H1 (cell line): ENCODE data around the gene CLEC4E. TPM values are rescaled to one million over a fixed set of nuclear protein-coding genes. Genes with fewer than 3 reads are reported as not detected.

Source experiments
- CTCF ChIA-PET: fragments of 300-600 bp; sonication (Branson Sonifier 250); formaldehyde crosslinking; loops from one replicate; lab custom pipeline; 2021; ENCODE audit not compliant: partially characterized antibody; lab: Charles Lee
- POLR2A ChIA-PET: fragments of 300-600 bp; sonication (Branson Sonifier 250); formaldehyde crosslinking; loops from one replicate; lab custom pipeline; 2021; ENCODE audit warnings: inconsistent platforms; ENCODE audit not compliant: partially characterized antibody; lab: Charles Lee
- DNase-seq, 2 experiments: peaks; one replicate each; pipeline versions ENCODE4 v3.0.0 to v3.0.0-alpha.2; 2010 to 2022; ENCODE audit warnings: low spot score in 2 of 2, low read depth in 1 of 2, mixed read lengths in 1 of 2
- FAIRE-seq: peaks from 2 replicates; lab custom pipeline; 2011; peaks lifted over from hg19 to GRCh38; lab: Jason Lieb, UNC
- H2AFZ ChIP-seq: 2 replicates; pipeline ENCODE4 v1.8.1; 2012; ENCODE audit warnings: low read length, inconsistent platforms
- H2AK5ac ChIP-seq: 2 replicates; pipeline ENCODE4 v1.6.1; 2013; ENCODE audit warnings: low read depth, low read length
- H2BK120ac ChIP-seq: replicated peaks from 2 replicates; pipeline ENCODE3; 2013; ENCODE audit warnings: low read depth, low read length, inconsistent platforms
- H2BK12ac ChIP-seq: 2 replicates; pipeline ENCODE4 v1.6.1; 2013; ENCODE audit warnings: low read depth, low read length
- H2BK15ac ChIP-seq: 2 replicates; pipeline ENCODE4 v1.6.1; 2013; ENCODE audit warnings: low read length
- H2BK20ac ChIP-seq: 2 replicates; pipeline ENCODE4 v1.6.1; 2013; ENCODE audit warnings: low read length
- H2BK5ac ChIP-seq: 2 replicates; pipeline ENCODE4 v1.6.1; 2013; ENCODE audit warnings: low read depth, low read length
- H3K14ac ChIP-seq: 2 replicates; pipeline ENCODE4 v1.6.1; 2013; ENCODE audit warnings: inconsistent platforms; ENCODE audit not compliant: insufficient read length
- H3K18ac ChIP-seq: 2 replicates; pipeline ENCODE4 v1.6.1; 2013; ENCODE audit warnings: low read length; ENCODE audit errors: extremely low read depth
- H3K23ac ChIP-seq: 2 replicates; pipeline ENCODE4 v1.6.1; 2013; ENCODE audit warnings: inconsistent platforms; ENCODE audit not compliant: insufficient read length
- H3K23me2 ChIP-seq: 2 replicates; pipeline ENCODE4 v1.6.1; 2013; ENCODE audit warnings: low read depth, low read length
- H3K27ac ChIP-seq: 2 replicates; pipeline ENCODE4 v1.6.1; 2011; ENCODE audit warnings: low read depth, low read length, inconsistent platforms
- H3K27me3 ChIP-seq, 4 experiments: replicated peaks in 1 of 4; 1 replicate in 1 of 4; 2 replicates in 3 of 4; pipeline versions ENCODE4 v1.6.1 to v1.8.1; 2011 to 2013; ENCODE audit warnings: low read length in 3 of 4, mild to moderate bottlenecking in 3 of 4, inconsistent platforms in 2 of 4, mixed read lengths in 2 of 4, moderate library complexity in 1 of 4; ENCODE audit not compliant: control insufficient read depth in 3 of 4, insufficient read depth in 3 of 4; ENCODE audit errors: extremely low read depth in 1 of 4
- H3K36me3 ChIP-seq, 4 experiments: 2 replicates each; pipeline versions ENCODE4 v1.6.1 to v1.8.1; 2011 to 2013; ENCODE audit warnings: mild to moderate bottlenecking in 4 of 4, low read length in 3 of 4, moderate library complexity in 2 of 4, control low read depth in 1 of 4, inconsistent platforms in 1 of 4; ENCODE audit not compliant: insufficient read depth in 4 of 4, control insufficient read depth in 2 of 4
- H3K4ac ChIP-seq: replicated peaks from 2 replicates; pipeline ENCODE3; 2013; ENCODE audit warnings: low read length, low read depth, mixed read lengths, inconsistent platforms; ENCODE audit not compliant: insufficient read length
- H3K4me1 ChIP-seq, 4 experiments: replicated peaks in 1 of 4; 1 replicate in 1 of 4; 2 replicates in 3 of 4; pipeline versions ENCODE4 v1.6.1 to v1.8.1; 2011 to 2013; ENCODE audit warnings: low read length in 3 of 4, inconsistent platforms in 2 of 4, mixed read lengths in 1 of 4; ENCODE audit not compliant: insufficient read depth in 4 of 4, control insufficient read depth in 3 of 4
- H3K4me2 ChIP-seq, 2 experiments: 2 replicates each; pipeline versions ENCODE4 v1.6.1 to v1.8.1; 2011 to 2013; ENCODE audit warnings: low read depth in 2 of 2, low read length in 2 of 2, control low read depth in 1 of 2, inconsistent platforms in 1 of 2, mild to moderate bottlenecking in 1 of 2; ENCODE audit not compliant: insufficient read depth in 1 of 2
- H3K4me3 ChIP-seq, 4 experiments: fragments of 200-600, 300-600 bp in 1 of 4; sonication (generic), shearing (Covaris generic), sonication (Bioruptor Twin) in 1 of 4; 2 replicates each; pipeline versions ENCODE4 v1.5.1 to v1.8.1; 2011 to 2016; ENCODE audit warnings: low read length in 4 of 4, low read depth in 3 of 4, control low read depth in 2 of 4, inconsistent platforms in 2 of 4, mild to moderate bottlenecking in 2 of 4, mixed read lengths in 1 of 4, moderate library complexity in 1 of 4; ENCODE audit not compliant: insufficient read depth in 2 of 4; ENCODE audit errors: extremely low read depth in 1 of 4
- H3K56ac ChIP-seq: replicated peaks from 2 replicates; pipeline ENCODE3; 2013; ENCODE audit warnings: low read depth, mild to moderate bottlenecking, mixed read lengths, low read length, inconsistent platforms; ENCODE audit not compliant: insufficient read length
- H3K79me1 ChIP-seq: 2 replicates; pipeline ENCODE4 v1.6.1; 2013; ENCODE audit warnings: low read depth, low read length, control low read depth
- H3K79me2 ChIP-seq, 2 experiments: 2 replicates each; pipeline versions ENCODE4 v1.6.1 to v1.8.1; 2012 to 2013; ENCODE audit warnings: low read length in 2 of 2, mild to moderate bottlenecking in 2 of 2, inconsistent platforms in 1 of 2; ENCODE audit not compliant: insufficient read depth in 2 of 2, control insufficient read depth in 1 of 2
- H3K9ac ChIP-seq, 4 experiments: replicated peaks in 1 of 4; 1 replicate in 1 of 4; 2 replicates in 3 of 4; pipeline versions ENCODE4 v1.6.1 to v1.8.1; 2011 to 2013; ENCODE audit warnings: low read depth in 3 of 4, low read length in 3 of 4, control low read depth in 2 of 4, mild to moderate bottlenecking in 2 of 4, moderate library complexity in 2 of 4, inconsistent platforms in 1 of 4; ENCODE audit errors: extremely low read depth in 1 of 4
- H3K9me3 ChIP-seq, 2 experiments: 2 replicates each; pipeline versions ENCODE4 v1.6.1 to v1.8.1; 2012 to 2013; ENCODE audit warnings: mild to moderate bottlenecking in 2 of 2, moderate library complexity in 2 of 2, control low read depth in 1 of 2, inconsistent platforms in 1 of 2, low read depth in 1 of 2, low read length in 1 of 2, mixed read lengths in 1 of 2; ENCODE audit not compliant: insufficient read depth in 2 of 2
- H4K20me1 ChIP-seq, 2 experiments: replicated peaks in 1 of 2; 2 replicates each; pipeline versions ENCODE3 to v1.8.1; 2011 to 2013; ENCODE audit warnings: inconsistent platforms in 2 of 2, low read length in 2 of 2, mild to moderate bottlenecking in 1 of 2; ENCODE audit not compliant: insufficient read depth in 2 of 2, control insufficient read depth in 1 of 2
- H4K5ac ChIP-seq: 2 replicates; pipeline ENCODE4 v1.6.1; 2013; ENCODE audit warnings: low read length, low read depth, mixed read lengths, inconsistent platforms; ENCODE audit not compliant: insufficient read length
- H4K8ac ChIP-seq: 2 replicates; pipeline ENCODE4 v1.8.0; 2013; ENCODE audit warnings: mild to moderate bottlenecking, moderate library complexity, low read length, inconsistent platforms; ENCODE audit not compliant: insufficient read depth; ENCODE audit errors: extremely low read depth
- H4K91ac ChIP-seq: replicated peaks from 2 replicates; pipeline ENCODE3; 2013; ENCODE audit warnings: low read length, mixed read lengths, inconsistent platforms; ENCODE audit not compliant: insufficient read length
- ASH2L ChIP-seq: fragments of 200-600, 300-600 bp; sonication (generic); IDR thresholded peaks from one replicate; pipeline ENCODE4 v1.7.1; 2017; ENCODE audit warnings: low read length
- CBX5 ChIP-seq: fragments of 300-800, 300-1000 bp; sonication (generic); IDR thresholded peaks from 2 replicates; pipeline ENCODE4 v1.7.1; 2016; ENCODE audit warnings: antibody characterized with exemption, low read length, low read depth
- CREB1 ChIP-seq: IDR thresholded peaks from 2 replicates; pipeline ENCODE4 v1.6.1; 2012; ENCODE audit warnings: inconsistent platforms
- EGR1 ChIP-seq: IDR thresholded peaks from 2 replicates; pipeline ENCODE4 v1.6.1; 2011; ENCODE audit warnings: low read depth, low read length, borderline replicate concordance
- GTF2F1 ChIP-seq: IDR thresholded peaks from 2 replicates; pipeline ENCODE4 v1.6.1; 2012; ENCODE audit warnings: low read depth, low read length, improper control_type of control experiment, borderline replicate concordance
- JUN ChIP-seq: IDR thresholded peaks from 2 replicates; pipeline ENCODE4 v1.6.1; 2011; ENCODE audit warnings: low read depth, mild to moderate bottlenecking, improper control_type of control experiment, low read length
- MAFK ChIP-seq: IDR thresholded peaks from 2 replicates; pipeline ENCODE4 v1.6.1; 2012; ENCODE audit warnings: low read depth, mild to moderate bottlenecking, improper control_type of control experiment, low read length
- NRF1 ChIP-seq: IDR thresholded peaks from 2 replicates; pipeline ENCODE4 v1.6.1; 2011; ENCODE audit warnings: mild to moderate bottlenecking, low read depth, low read length, improper control_type of control experiment
- POLR2A ChIP-seq, 2 experiments: IDR thresholded peaks; 1 replicate in 1 of 2; 2 replicates in 1 of 2; pipeline ENCODE4 v1.6.1; 2011; ENCODE audit warnings: low read depth in 2 of 2, low read length in 2 of 2, mild to moderate bottlenecking in 2 of 2; ENCODE audit errors: control extremely low read depth in 1 of 2
- SAP30 ChIP-seq: fragments of 300-600 bp; sonication (generic); IDR thresholded peaks from 2 replicates; pipeline ENCODE4 v1.7.1; 2012; ENCODE audit warnings: low read length, moderate library complexity, mild to moderate bottlenecking, inconsistent platforms; ENCODE audit not compliant: insufficient read depth, insufficient replicate concordance
- SIN3A ChIP-seq, 2 experiments: IDR thresholded peaks in 1 of 2; conservative IDR thresholded peaks in 1 of 2; 2 replicates each; pipeline ENCODE4 v1.6.1; 2011 to 2012; ENCODE audit warnings: low read length in 2 of 2, improper control_type of control experiment in 1 of 2, low read depth in 1 of 2, mild to moderate bottlenecking in 1 of 2
- ZNF274 ChIP-seq: IDR thresholded peaks from 2 replicates; pipeline ENCODE4 v1.7.0; 2012; ENCODE audit warnings: low read length, borderline replicate concordance; ENCODE audit errors: extremely low read depth
- WGBS, 2 experiments: shearing (Covaris generic) in 1 of 2; methylation state at CpG; one replicate each; pipeline versions ENCODE4 v1.1.6 to v1.1.7; 2013 to 2015; ENCODE audit warnings: low lambda C conversion rate in 2 of 2, mixed read lengths in 2 of 2, inconsistent platforms in 1 of 2, low coverage in 1 of 2, missing lambda C conversion rate in 1 of 2; ENCODE audit not compliant: insufficient replicate concordance in 2 of 2, insufficient coverage in 1 of 2, insufficient read length in 1 of 2; ENCODE audit errors: extremely low coverage in 1 of 2, missing lambda C conversion rate in 1 of 2; 5-methylcytosine and 5-hydroxymethylcytosine counted together
- polyA plus RNA-seq, 7 experiments: library from polyadenylated mRNA; depleted of rRNA in 3 of 7; stranded (reverse) in 5 of 7; unstranded in 2 of 7; fragments of >200 nt in 5 of 7; fragments of 200-250 nt in 2 of 7; gene quantifications; 1 replicate in 5 of 7; 2 replicates in 1 of 7; 4 replicates in 1 of 7; pipeline versions ENCODE4 v1.2.1 to v1.2.3, GENCODE V29; 2011 to 2013; ENCODE audit warnings: missing spikeins in 2 of 7, mixed read lengths in 2 of 7
- total RNA-seq: library from RNA; stranded (reverse); fragmentation: NEBNext Ultra II Directional; extraction: Animal tissue kit (Norgen Biotek cat#: 25700); gene quantifications from 2 replicates; pipeline ENCODE4 v1.2.1, GENCODE V29; 2021
- TF ChIP-seq, protein P1 (sequence below): IDR thresholded peaks from 2 replicates; pipeline ENCODE4 v1.6.1; 2011; ENCODE audit warnings: low read depth, mild to moderate bottlenecking, low read length; ENCODE audit not compliant: insufficient read depth

CLEC4E gene
- total and polyA plus RNA-seq, 2 of the 8 experiments (the other 6 are each of a cell fraction or from before 2014, with no cell fraction given), result 0.03 TPM; not detected in 1

DNA sequence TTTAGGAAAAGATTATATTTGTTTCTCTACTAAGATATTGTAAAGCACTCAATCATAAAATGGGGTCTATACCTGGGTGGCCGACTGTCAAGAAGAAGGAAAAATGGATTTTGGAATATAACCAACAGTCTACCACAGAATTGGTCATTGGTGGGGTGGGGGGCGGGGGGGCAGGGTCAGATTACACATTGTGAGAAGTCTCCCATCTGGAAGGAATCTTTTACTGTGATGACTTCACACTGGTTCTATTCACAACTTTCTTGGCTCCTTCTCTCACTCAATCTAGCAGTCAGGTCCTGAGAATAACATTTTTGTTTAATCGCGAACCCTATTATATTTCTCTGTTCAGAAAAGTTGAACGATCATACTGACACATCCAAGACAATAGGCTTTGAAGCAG is 8.7 kb upstream of the CLEC4E start:
- Histone ChIP-seq H3K4ac (no peak overlapping the region), H3K36me3 (no peaks in the 10 kb centered on the region), H3K4me3 (no peak overlapping the region), H2AFZ (no peak overlapping the region), H2BK12ac (no peak overlapping the region), H3K23ac (no peak overlapping the region), H3K23me2 (no peaks in the 10 kb centered on the region), H3K27ac (no peak overlapping the region), H4K20me1 (no peaks in the 10 kb centered on the region), H4K5ac (no peak overlapping the region), H2AK5ac (no peak overlapping the region), H3K4me1 (no peaks in the 10 kb centered on the region), H2BK5ac (no peak overlapping the region), H3K9me3 (no peaks in the 10 kb centered on the region), H2BK20ac (no peak overlapping the region), H4K91ac (no peak overlapping the region), H3K56ac (no peak overlapping the region), H3K27me3 (no peaks in the 10 kb centered on the region), H3K79me1 (no peaks in the 10 kb centered on the region), H3K9ac (no peak overlapping the region), H3K18ac (no peak overlapping the region), H2BK15ac (no peak overlapping the region), H2BK120ac (no peak overlapping the region), H3K14ac (no peak overlapping the region), H3K4me2 (no peak overlapping the region), H3K79me2 (no peaks in the 10 kb centered on the region), H4K8ac (no peak overlapping the region)
- ChIA-PET CTCF (interaction anchor here (2.2 kb wide), 1 partner anchor 10 kb away, joined by 7 read pairs; no protein-coding TSS in a partner anchor), POLR2A (no interaction called here)
- no peak for DNase-seq
- 81% methylated on average over 5 of the region's 5 CpGs; no CpG with 5 or more reads in 1 of the 2 experiments for WGBS, 2 experiments
- no peak for TF ChIP-seq POLR2A (IDR thresholded peaks at IDR 0.05; ENCODE audit: control extremely low read depth in 1 of 2, low read depth in 2 of 2, low read length in 2 of 2)
- no peak for TF ChIP-seq EGR1
- TF ChIP-seq NRF1, result no peak
- no peak for TF ChIP-seq ZNF274
- TF ChIP-seq CBX5, result no peak
- TF ChIP-seq, protein P1, sequence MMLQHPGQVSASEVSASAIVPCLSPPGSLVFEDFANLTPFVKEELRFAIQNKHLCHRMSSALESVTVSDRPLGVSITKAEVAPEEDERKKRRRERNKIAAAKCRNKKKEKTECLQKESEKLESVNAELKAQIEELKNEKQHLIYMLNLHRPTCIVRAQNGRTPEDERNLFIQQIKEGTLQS, result no peak
- no peak for TF ChIP-seq SIN3A (conservative IDR thresholded peaks at IDR 0.05 in 1 of 2, IDR thresholded peaks at IDR 0.05 in 1 of 2; ENCODE audit: low read depth in 1 of 2, low read length in 2 of 2)
- no peak for TF ChIP-seq GTF2F1
- TF ChIP-seq MAFK, result no peak
- TF ChIP-seq JUN, result no peak
- TF ChIP-seq SAP30, result no peak
- TF ChIP-seq CREB1, result no peak
- TF ChIP-seq ASH2L, result no peak
- no peak for FAIRE-seq
